ENCODE results near the gene OR1E2. TPM values are rescaled to one million over a fixed set of nuclear protein-coding genes. Genes with fewer than 3 reads are reported as not detected.
"Not testable (repeated sequence)": the region's sequence is repeated elsewhere in the genome, so short reads cannot be mapped to it uniquely, and the experiment has no call there.

Gene OR1E2
- polyA plus RNA-seq, 3 donors: not detected

- Histone ChIP-seq H2AFZ (ENCODE audit: insufficient read depth, low read depth, low read length, poor library complexity, severe bottlenecking) (no peak overlapping the region), H3K36me3 (replicated peaks in 1 of 2; ENCODE audit: control insufficient read depth in 1 of 2, insufficient read depth in 2 of 2, low read length in 2 of 2) (no peaks in the 10 kb centered on the region), H3K27ac (ENCODE audit: low read depth in 1 of 2, low read length in 2 of 2) (no peak overlapping the region), H3K27me3 (ENCODE audit: control insufficient read depth in 2 of 2, insufficient read depth in 2 of 2, low read length in 2 of 2) (no peaks in the 10 kb centered on the region), H3K79me2 (ENCODE audit: insufficient read depth, low read length) (no peaks in the 10 kb centered on the region), H3K4me3 (replicated peaks in 1 of 3; ENCODE audit: low read depth in 2 of 3, low read length in 3 of 3) (no peak overlapping the region), H3K4me1 (ENCODE audit: control insufficient read depth in 1 of 2, insufficient read depth in 2 of 2, low read length in 2 of 2) (no peaks in the 10 kb centered on the region), H4K20me1 (ENCODE audit: insufficient read depth, low read length) (no peaks in the 10 kb centered on the region), H3K9ac (ENCODE audit: insufficient read depth, low read length, poor library complexity, severe bottlenecking) (no peak overlapping the region), H3K4me2 (replicated peaks; ENCODE audit: extremely low read depth, low read length, poor library complexity, severe bottlenecking) (no peak overlapping the region), H3K9me3 (replicated peaks in 1 of 2; ENCODE audit: control insufficient read depth in 1 of 2, insufficient read depth in 1 of 2, low read length in 2 of 2) (peaks cover 0 to 3% of the 10 kb centered on the region in 2 donors)
- peaks cover 0 to 6% (median 4%) of the 10 kb centered on the region in 3 donors for H3K27me3 Mint-ChIP-seq (ENCODE audit: low read depth in 3 of 3)
- H3K36me3 Mint-ChIP-seq: no peaks in the 10 kb centered on the region
- H3K9me3 Mint-ChIP-seq: peaks cover 3 to 18% (median 9%) of the 10 kb centered on the region in 7 donors
- H3K4me3 Mint-ChIP-seq: no peak overlapping the region
- no peak for DNase-seq
- intact Hi-C loops (cut with micrococcal nuclease): no loop called here
- WGBS (ENCODE audit: insufficient coverage): 67% methylated on average over 2 of the region's 5 CpGs
- TF ChIP-seq CTCF (IDR thresholded peaks at IDR 0.05): no peak
- no peaks in the 10 kb centered on the region for H3K4me1 Mint-ChIP-seq
- H3K27ac Mint-ChIP-seq: no peak overlapping the region
Observed at GRCh38 chr17:3469529-3469928, 35.9 kb upstream of the OR1E2 start.

DNA sequence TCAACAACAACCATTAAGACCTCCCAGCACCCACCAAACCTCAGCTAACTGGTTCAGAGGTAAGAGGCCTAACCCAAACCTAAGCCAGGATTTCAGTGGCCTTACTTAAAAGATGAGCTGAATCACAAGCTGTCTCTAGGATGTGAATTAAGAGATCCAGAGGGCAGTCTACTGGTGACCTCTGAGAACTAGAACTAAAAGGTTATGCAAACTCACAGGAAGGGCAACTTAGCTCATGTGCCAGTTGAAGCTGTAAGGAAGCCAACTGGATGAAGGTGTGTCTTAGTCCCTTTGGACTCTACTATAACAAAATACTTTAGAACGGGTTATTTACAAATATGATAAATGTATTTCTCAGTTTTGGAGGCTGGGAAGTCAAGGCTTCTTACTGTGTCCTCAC lies 32.7 kb upstream of the OR1E2 start:
- H3K9me3 ChIP-seq (replicated peaks in 1 of 2; ENCODE audit: control insufficient read depth in 1 of 2, insufficient read depth in 1 of 2, low read length in 2 of 2); intact Hi-C loops (cut with micrococcal nuclease); H3K27me3 Mint-ChIP-seq (ENCODE audit: low read depth in 3 of 3); H3K27me3 ChIP-seq (ENCODE audit: control insufficient read depth in 2 of 2, insufficient read depth in 2 of 2, low read length in 2 of 2); DNase-seq; H3K4me2 ChIP-seq (replicated peaks; ENCODE audit: extremely low read depth, low read length, poor library complexity, severe bottlenecking); H3K9ac ChIP-seq (ENCODE audit: insufficient read depth, low read length, poor library complexity, severe bottlenecking); H3K79me2 ChIP-seq (ENCODE audit: insufficient read depth, low read length); H3K36me3 Mint-ChIP-seq; H2AFZ ChIP-seq (ENCODE audit: insufficient read depth, low read depth, low read length, poor library complexity, severe bottlenecking); H4K20me1 ChIP-seq (ENCODE audit: insufficient read depth, low read length); H3K4me1 ChIP-seq (ENCODE audit: control insufficient read depth in 1 of 2, insufficient read depth in 2 of 2, low read length in 2 of 2); H3K27ac ChIP-seq (ENCODE audit: low read depth in 1 of 2, low read length in 2 of 2); H3K4me1 Mint-ChIP-seq; H3K4me3 Mint-ChIP-seq; H3K4me3 ChIP-seq (replicated peaks in 1 of 3; ENCODE audit: low read depth in 2 of 3, low read length in 3 of 3); H3K36me3 ChIP-seq (replicated peaks in 1 of 2; ENCODE audit: control insufficient read depth in 1 of 2, insufficient read depth in 2 of 2, low read length in 2 of 2): not testable (repeated sequence)
- Mint-ChIP-seq H3K9me3 (peaks cover 0 to 10% (median 4%) of the 10 kb centered on the region in 7 donors), H3K27ac (peak overlapping the region in 1 of 7 donors; percentile 50)
- WGBS (ENCODE audit: insufficient coverage): no CpG with 5 or more reads among the region's 1 CpG
